Smooth muscle cell (in vitro differentiated cells): ENCODE data around the gene ARHGAP21. TPM values are rescaled to one million over a fixed set of nuclear protein-coding genes. Genes with fewer than 3 reads are reported as not detected.
A peak's percentile ranks its signal among the peaks of the same experiment; 100 is the strongest.
"Not testable (repeated sequence)": the region's sequence is repeated elsewhere in the genome, so short reads cannot be mapped to it uniquely, and the experiment has no call there.

Source experiments
- DNase-seq: peaks from one replicate; lab custom pipeline; 2025; ENCODE audit not compliant: unreplicated experiment; lab: John Stamatoyannopoulos, UW
- H2AFZ ChIP-seq: fragments of 200-600 bp; sonication (generic); 2 replicates; pipeline ENCODE4 v1.6.0; 2016; ENCODE audit warnings: antibody characterized with exemption, low read depth, mild to moderate bottlenecking
- H3F3A ChIP-seq: fragments of 200-600 bp; sonication (generic); 2 replicates; pipeline ENCODE4 v1.6.0; 2017; ENCODE audit warnings: antibody characterized with exemption, low read depth
- H3K27ac ChIP-seq: fragments of 200-600 bp; sonication (generic); 2 replicates; pipeline ENCODE4 v1.5.1; 2016; ENCODE audit warnings: low read depth, mild to moderate bottlenecking
- H3K27me3 ChIP-seq: fragments of 200-600 bp; sonication (generic); 2 replicates; pipeline ENCODE4 v1.6.1; 2016; ENCODE audit warnings: low read depth, mild to moderate bottlenecking
- H3K36me3 ChIP-seq: fragments of 200-600 bp; sonication (generic); 2 replicates; pipeline ENCODE4 v1.5.1; 2016; ENCODE audit warnings: low read depth
- H3K4me1 ChIP-seq: fragments of 200-600 bp; sonication (generic); 2 replicates; pipeline ENCODE4 v1.5.1; 2016; ENCODE audit warnings: low read depth
- H3K4me2 ChIP-seq: fragments of 200-600 bp; sonication (generic); 2 replicates; pipeline ENCODE4 v1.6.0; 2016; ENCODE audit warnings: mild to moderate bottlenecking
- H3K4me3 ChIP-seq: fragments of 200-600 bp; sonication (generic); 2 replicates; pipeline ENCODE4 v1.5.1; 2016; ENCODE audit warnings: mild to moderate bottlenecking
- H3K79me2 ChIP-seq: fragments of 200-600 bp; sonication (generic); 2 replicates; pipeline ENCODE4 v1.6.0; 2016; ENCODE audit warnings: low read depth, mild to moderate bottlenecking
- H3K9ac ChIP-seq: fragments of 200-600 bp; sonication (generic); 2 replicates; pipeline ENCODE4 v1.6.0; 2016; ENCODE audit warnings: low read depth
- H3K9me3 ChIP-seq: fragments of 200-600 bp; sonication (generic); replicated peaks from 2 replicates; pipeline ENCODE4 v1.5.1; 2016; ENCODE audit warnings: low read depth
- H4K20me1 ChIP-seq: fragments of 200-600 bp; sonication (generic); 2 replicates; pipeline ENCODE4 v1.6.0; 2016; ENCODE audit warnings: low read depth
- WGBS: methylation state at CpG from one replicate; pipeline ENCODE4 v1.1.7; 2016; ENCODE audit warnings: low lambda C conversion rate; 5-methylcytosine and 5-hydroxymethylcytosine counted together
- polyA plus RNA-seq: library from polyadenylated mRNA; unstranded; fragments of >200 nt; fragmentation: Nextera tagmentation; extraction: Ambion mirVana; gene quantifications from 2 replicates; pipeline ENCODE4 v1.2.1, GENCODE V29; 2016
- total RNA-seq: library from RNA; depleted of rRNA; stranded (reverse); fragments of >200 nt; gene quantifications from 2 replicates; pipeline ENCODE4 v1.2.3, GENCODE V29; 2014
- TF ChIP-seq, protein P1 (sequence below): fragments of 200-600 bp; sonication (generic); IDR thresholded peaks from 2 replicates; pipeline ENCODE4 v1.5.1; 2017; ENCODE audit warnings: borderline replicate concordance, mild to moderate bottlenecking, antibody characterized with exemption; ENCODE audit not compliant: insufficient read depth, poor library complexity, severe bottlenecking

ARHGAP21 gene
- total and polyA plus RNA-seq, 2 experiments from 2014 or later: 8.9 to 59.1 TPM

DNA sequence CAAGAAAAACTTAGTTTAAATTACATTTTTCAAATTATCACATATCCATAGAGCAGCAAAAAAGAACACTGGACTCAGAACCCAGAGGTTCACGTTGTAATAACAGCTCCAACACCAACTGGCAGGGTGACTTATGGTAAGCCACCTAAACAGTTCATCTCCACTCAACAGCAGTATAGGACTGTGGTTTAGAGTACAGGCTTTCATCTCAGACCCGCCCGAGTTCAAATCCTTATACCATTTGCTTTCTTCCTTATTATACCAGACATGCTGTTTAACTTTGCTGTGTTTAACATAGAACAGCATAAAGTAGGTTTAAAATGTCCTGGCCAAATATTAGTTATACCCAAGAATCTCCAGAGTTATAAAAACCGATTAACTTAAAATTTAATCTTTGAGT is 97.9 kb downstream of the ARHGAP21 start:
- Histone ChIP-seq H2AFZ (no peak overlapping the region), H3K27ac (no peak overlapping the region), H3K4me3 (no peak overlapping the region), H3K79me2 (peaks cover 6% of the 10 kb centered on the region), H3K4me2 (no peak overlapping the region), H3K9ac (no peak overlapping the region), H3F3A (no peaks in the 10 kb centered on the region), H3K4me1 (no peaks in the 10 kb centered on the region), H4K20me1 (peaks cover 38% of the 10 kb centered on the region), H3K36me3 (no peaks in the 10 kb centered on the region), H3K9me3 (no peaks in the 10 kb centered on the region), H3K27me3 (no peaks in the 10 kb centered on the region)
- TF ChIP-seq, protein P1, sequence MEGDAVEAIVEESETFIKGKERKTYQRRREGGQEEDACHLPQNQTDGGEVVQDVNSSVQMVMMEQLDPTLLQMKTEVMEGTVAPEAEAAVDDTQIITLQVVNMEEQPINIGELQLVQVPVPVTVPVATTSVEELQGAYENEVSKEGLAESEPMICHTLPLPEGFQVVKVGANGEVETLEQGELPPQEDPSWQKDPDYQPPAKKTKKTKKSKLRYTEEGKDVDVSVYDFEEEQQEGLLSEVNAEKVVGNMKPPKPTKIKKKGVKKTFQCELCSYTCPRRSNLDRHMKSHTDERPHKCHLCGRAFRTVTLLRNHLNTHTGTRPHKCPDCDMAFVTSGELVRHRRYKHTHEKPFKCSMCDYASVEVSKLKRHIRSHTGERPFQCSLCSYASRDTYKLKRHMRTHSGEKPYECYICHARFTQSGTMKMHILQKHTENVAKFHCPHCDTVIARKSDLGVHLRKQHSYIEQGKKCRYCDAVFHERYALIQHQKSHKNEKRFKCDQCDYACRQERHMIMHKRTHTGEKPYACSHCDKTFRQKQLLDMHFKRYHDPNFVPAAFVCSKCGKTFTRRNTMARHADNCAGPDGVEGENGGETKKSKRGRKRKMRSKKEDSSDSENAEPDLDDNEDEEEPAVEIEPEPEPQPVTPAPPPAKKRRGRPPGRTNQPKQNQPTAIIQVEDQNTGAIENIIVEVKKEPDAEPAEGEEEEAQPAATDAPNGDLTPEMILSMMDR: no peak
- 97% methylated on average over 4 of the region's 4 CpGs for WGBS
- DNase-seq: no peak

DNA sequence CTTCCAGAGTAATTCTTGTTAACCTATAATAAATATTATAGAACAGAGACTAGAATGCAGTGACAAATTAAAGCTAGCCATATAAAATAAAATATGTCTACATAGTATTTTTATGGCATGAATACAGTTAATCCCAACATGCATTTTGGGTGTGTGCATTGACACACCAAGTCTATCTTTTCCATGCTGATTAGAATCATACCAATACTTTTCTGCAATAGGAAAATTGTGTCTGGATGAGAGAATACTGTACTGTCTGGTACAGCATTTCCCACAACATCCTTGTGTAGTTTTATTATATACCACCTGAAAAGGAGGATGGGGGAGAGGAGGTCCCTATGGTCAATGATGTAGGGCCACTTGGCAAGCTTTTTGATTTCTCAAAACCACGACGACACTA is 100.3 kb downstream of the ARHGAP21 start:
- WGBS: 94% methylated on average over 2 of the region's 2 CpGs

DNA sequence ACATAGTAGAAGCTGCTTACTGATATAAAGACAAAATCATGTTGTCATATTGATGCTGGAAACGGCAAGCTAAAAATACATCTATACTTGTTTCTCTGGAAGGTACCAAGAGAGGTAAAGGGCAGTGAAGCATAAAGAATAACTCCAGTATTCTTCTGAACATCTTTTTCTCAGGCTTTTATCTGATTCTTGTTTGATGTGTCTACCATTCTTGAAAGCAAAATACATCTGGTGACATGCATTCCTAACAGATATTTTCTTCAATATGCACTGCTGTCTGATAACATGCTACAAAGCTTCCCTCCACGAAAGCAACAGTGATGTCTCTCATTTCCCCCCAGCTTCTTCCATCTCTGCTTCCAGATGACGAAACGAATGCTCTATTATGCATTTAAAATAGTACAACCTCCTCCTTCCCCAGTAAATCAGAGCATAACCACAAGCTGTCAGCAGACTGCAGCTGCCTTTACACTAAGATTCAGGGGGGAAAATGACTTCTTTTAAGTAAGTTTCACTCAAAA is 100.8 kb downstream of the ARHGAP21 start:
- Histone ChIP-seq H3K4me3 (no peak overlapping the region), H2AFZ (no peak overlapping the region), H3K36me3 (no peaks in the 10 kb centered on the region), H3K27me3 (no peaks in the 10 kb centered on the region), H3K4me2 (peak overlapping the region; percentile 15), H3K9ac (no peak overlapping the region), H3K79me2 (peaks cover 6% of the 10 kb centered on the region), H3K9me3 (no peaks in the 10 kb centered on the region), H3K4me1 (no peaks in the 10 kb centered on the region), H4K20me1 (peaks cover 34% of the 10 kb centered on the region), H3F3A (no peaks in the 10 kb centered on the region), H3K27ac (no peak overlapping the region)
- TF ChIP-seq, protein P1: no peak
- DNase-seq: no peak
- WGBS: 40% methylated on average over 4 of the region's 4 CpGs

More for the DNA sequence above, 100.3 kb downstream of the ARHGAP21 start:
- Histone ChIP-seq H3K9me3 (no peaks in the 10 kb centered on the region), H3K79me2 (peaks cover 6% of the 10 kb centered on the region), H3K4me2 (peak overlapping the region; percentile 15), H3F3A (no peaks in the 10 kb centered on the region), H3K27ac (no peak overlapping the region), H3K4me3 (no peak overlapping the region), H2AFZ (no peak overlapping the region), H4K20me1 (peaks cover 34% of the 10 kb centered on the region), H3K9ac (no peak overlapping the region), H3K36me3 (no peaks in the 10 kb centered on the region), H3K27me3 (no peaks in the 10 kb centered on the region), H3K4me1 (no peaks in the 10 kb centered on the region)
- TF ChIP-seq, protein P1: no peak
- no peak for DNase-seq

DNA sequence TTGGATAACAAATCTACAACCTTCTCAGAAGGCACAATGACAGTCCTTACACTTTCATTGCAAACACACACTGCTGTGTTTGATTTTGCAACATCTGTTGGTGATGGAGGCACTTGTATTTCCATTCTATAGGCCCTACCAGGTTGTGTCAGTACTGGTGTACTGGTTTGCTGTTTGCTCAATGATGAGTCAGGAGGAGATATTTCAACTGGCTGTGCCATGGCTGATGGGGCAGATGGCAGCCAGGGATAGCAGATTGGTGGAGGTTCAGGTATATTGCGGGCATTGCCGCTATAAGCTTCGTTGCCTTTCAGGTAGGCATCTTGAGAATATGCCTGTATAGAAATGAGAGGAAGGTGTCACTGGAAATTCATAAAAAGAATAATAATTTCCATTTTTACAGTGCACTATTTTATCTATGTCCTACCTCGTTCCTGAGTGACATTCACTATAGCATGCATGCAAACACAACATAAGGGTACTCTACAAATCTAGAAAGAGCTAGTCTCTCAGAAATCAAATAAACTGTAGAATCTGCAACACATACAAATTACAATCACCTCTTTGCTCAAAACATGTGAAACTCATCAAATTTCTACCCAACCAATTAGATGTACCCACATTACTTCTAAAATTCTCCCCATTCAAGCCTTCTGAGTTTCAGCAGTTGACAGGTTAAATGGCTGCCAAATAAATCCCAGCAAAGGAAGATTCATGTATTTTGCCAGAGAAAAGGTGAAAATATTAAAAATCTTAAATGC is 102.5 kb downstream of the ARHGAP21 start:
- 100% methylated on average over 4 of the region's 4 CpGs for WGBS
- not testable (repeated sequence) for H3F3A ChIP-seq

DNA sequence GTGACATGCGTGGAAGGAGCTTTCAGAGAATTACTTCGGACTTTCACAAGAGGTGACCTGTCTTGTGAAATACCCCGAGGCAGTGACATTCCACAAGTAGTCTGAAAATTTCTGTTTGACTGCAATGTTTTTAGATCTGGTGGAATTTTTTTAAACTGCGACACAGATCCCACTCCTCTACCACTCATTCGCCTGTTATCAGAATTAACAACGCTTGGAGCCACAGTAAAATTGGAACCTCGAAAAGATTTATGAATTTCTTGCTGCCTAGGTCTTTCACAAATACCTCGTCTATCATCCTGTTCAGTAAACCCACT is 103.7 kb downstream of the ARHGAP21 start:
- H3K79me2 ChIP-seq, H3K36me3 ChIP-seq, DNase-seq, H3K4me2 ChIP-seq, H3K27me3 ChIP-seq, H3F3A ChIP-seq, H3K4me3 ChIP-seq, H3K4me1 ChIP-seq, H3K9me3 ChIP-seq, H2AFZ ChIP-seq, H3K9ac ChIP-seq: not testable (repeated sequence)
- Histone ChIP-seq H3K27ac (peak overlapping the region; percentile 24), H4K20me1 (peaks cover 27% of the 10 kb centered on the region)
- WGBS: 61% methylated on average over 8 of the region's 8 CpGs

More for the DNA sequence above, 102.5 kb downstream of the ARHGAP21 start:
- not testable (repeated sequence) for H3K9me3 ChIP-seq, H3K4me1 ChIP-seq, H3K27ac ChIP-seq, H2AFZ ChIP-seq, H3K27me3 ChIP-seq, H3K4me3 ChIP-seq, DNase-seq, H3K9ac ChIP-seq, H3K79me2 ChIP-seq, H3K36me3 ChIP-seq, H3K4me2 ChIP-seq
- H4K20me1 ChIP-seq: peaks cover 30% of the 10 kb centered on the region

DNA sequence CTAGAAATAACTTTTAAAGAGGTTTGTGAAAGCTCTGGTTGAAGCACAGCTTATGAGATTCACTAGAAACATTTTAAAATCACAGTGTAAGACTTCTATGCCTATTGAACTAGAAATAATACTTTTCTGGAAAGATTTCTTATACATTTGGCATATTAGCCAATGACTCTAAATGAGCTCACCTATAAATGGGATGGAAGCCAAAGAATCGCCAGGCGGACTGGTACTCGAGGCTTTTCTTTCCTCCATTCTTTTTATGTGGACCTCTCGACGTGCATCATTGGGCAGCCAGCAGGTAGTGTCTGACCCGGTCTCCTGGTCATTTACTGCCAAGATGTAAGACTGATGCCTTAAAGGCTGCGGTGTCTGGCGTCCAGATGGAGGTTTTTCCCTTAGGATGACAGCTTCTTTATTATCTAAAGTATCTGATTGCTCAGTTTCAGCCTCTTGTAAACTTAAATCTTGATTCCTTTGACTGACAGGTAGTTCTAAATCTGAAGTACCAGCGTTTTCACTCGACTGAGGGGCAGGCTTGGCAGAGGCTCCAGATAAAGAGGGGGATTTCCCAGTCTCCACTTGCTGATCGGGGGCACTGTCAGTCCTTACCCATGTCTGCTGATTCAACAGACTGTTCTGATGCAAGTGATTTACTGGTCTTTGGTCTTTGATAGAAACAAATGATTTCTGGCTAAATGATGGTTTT is 104.2 kb downstream of the ARHGAP21 start:
- not testable (repeated sequence) for H3K36me3 ChIP-seq, H3F3A ChIP-seq, H3K27me3 ChIP-seq, H2AFZ ChIP-seq, H3K79me2 ChIP-seq, H3K9ac ChIP-seq, DNase-seq, H3K4me3 ChIP-seq, H3K4me1 ChIP-seq, H3K4me2 ChIP-seq, H3K9me3 ChIP-seq
- peaks cover 25% of the 10 kb centered on the region for H4K20me1 ChIP-seq
- peak overlapping the region; percentile 29 for H3K27ac ChIP-seq
- 67% methylated on average over 11 of the region's 11 CpGs for WGBS
